CD8-positive, alpha-beta memory T cell (primary cell): ENCODE measurements around the gene CALU. TPM values are rescaled to one million over a fixed set of nuclear protein-coding genes. Genes with fewer than 3 reads are reported as not detected.

Source experiments
- CTCF ChIA-PET: fragments of 350-600 bp; sonication (Branson Sonifier 250); formaldehyde crosslinking; loops from one replicate; lab custom pipeline; 2021; ENCODE audit warnings: antibody characterized with exemption; lab: Charles Lee
- POLR2A ChIA-PET: fragments of 350-600 bp; sonication (Branson Sonifier 250); formaldehyde crosslinking; loops from one replicate; lab custom pipeline; 2021; ENCODE audit warnings: antibody characterized with exemption; lab: Charles Lee
- DNase-seq, 5 donors: peaks; one replicate each; pipeline versions ENCODE4 v3.0.0 to v3.0.0-alpha.2; 2020 to 2022; ENCODE audit warnings: mixed read lengths in 1 of 5
- H3K27ac ChIP-seq: one replicate; pipeline ENCODE4 v1.7.0; 2013; ENCODE audit warnings: low read depth, mild to moderate bottlenecking, low read length, moderate library complexity
- H3K27me3 ChIP-seq: 2 replicates; pipeline ENCODE4 v1.7.0; 2013; ENCODE audit warnings: low read length, mild to moderate bottlenecking; ENCODE audit not compliant: insufficient read depth, poor library complexity, severe bottlenecking
- H3K36me3 ChIP-seq: 2 replicates; pipeline ENCODE4 v1.7.0; 2013; ENCODE audit warnings: mild to moderate bottlenecking, low read length, moderate library complexity; ENCODE audit not compliant: insufficient read depth
- H3K4me1 ChIP-seq: 2 replicates; pipeline ENCODE4 v1.7.0; 2013; ENCODE audit warnings: mild to moderate bottlenecking, low read length, moderate library complexity; ENCODE audit not compliant: insufficient read depth
- H3K4me3 ChIP-seq: 2 replicates; pipeline ENCODE4 v1.7.0; 2013; ENCODE audit warnings: mild to moderate bottlenecking, low read length
- H3K9me3 ChIP-seq: 2 replicates; pipeline ENCODE4 v1.7.0; 2013; ENCODE audit warnings: mild to moderate bottlenecking, low read length
- H3K27ac Mint-ChIP-seq, 8 donors: one replicate each; pipeline ENCODE4 v1.8.0; 2020 to 2021; ENCODE audit warnings: mixed read lengths in 8 of 8, mild to moderate bottlenecking in 6 of 8, inconsistent platforms in 3 of 8, moderate library complexity in 3 of 8
- H3K27me3 Mint-ChIP-seq, 2 donors: one replicate each; pipeline ENCODE4 v1.8.0; 2020 to 2021; ENCODE audit warnings: mixed read lengths in 2 of 2, mild to moderate bottlenecking in 1 of 2, moderate library complexity in 1 of 2
- H3K36me3 Mint-ChIP-seq, 3 donors: one replicate each; pipeline ENCODE4 v1.8.0; 2020 to 2021; ENCODE audit warnings: mixed read lengths in 3 of 3, inconsistent platforms in 1 of 3, mild to moderate bottlenecking in 1 of 3
- H3K4me1 Mint-ChIP-seq, 3 donors: one replicate each; pipeline ENCODE4 v1.8.0; 2020 to 2021; ENCODE audit warnings: mixed read lengths in 3 of 3, inconsistent platforms in 1 of 3, mild to moderate bottlenecking in 1 of 3
- H3K4me3 Mint-ChIP-seq, 7 donors: one replicate each; pipeline ENCODE4 v1.8.0; 2020 to 2021; ENCODE audit warnings: mixed read lengths in 7 of 7, mild to moderate bottlenecking in 6 of 7, moderate library complexity in 4 of 7, inconsistent platforms in 2 of 7
- H3K9me3 Mint-ChIP-seq, 5 donors: one replicate each; pipeline ENCODE4 v1.8.0; 2020 to 2022; ENCODE audit warnings: mixed read lengths in 5 of 5, mild to moderate bottlenecking in 3 of 5, moderate library complexity in 2 of 5, inconsistent platforms in 1 of 5
- polyA plus RNA-seq: library from polyadenylated mRNA; unstranded; fragments of 300-500 nt; fragmentation: Illumina TruSeq; gene quantifications from one replicate; pipeline ENCODE4 v1.2.3, GENCODE V29; 2021
- total RNA-seq, 2 experiments: library from RNA; stranded (reverse); gene quantifications; one replicate each; pipeline ENCODE4 v1.2.3, GENCODE V29; 2021

Gene CALU
- total and polyA plus RNA-seq, 3 experiments from 2014 or later: 28.8 to 52.0 (median 51.4) TPM

GRCh38 chr7:128713794-128714193 lies 25.4 kb upstream of the CALU start:
- no peak overlapping the region for H3K4me3 Mint-ChIP-seq
- Histone ChIP-seq H3K27me3 (peaks cover 8% of the 10 kb centered on the region), H3K4me3 (no peak overlapping the region), H3K36me3 (no peaks in the 10 kb centered on the region), H3K27ac (no peak overlapping the region), H3K9me3 (no peaks in the 10 kb centered on the region), H3K4me1 (no peaks in the 10 kb centered on the region)
- H3K27ac Mint-ChIP-seq: no peak overlapping the region
- no peaks in the 10 kb centered on the region for H3K4me1 Mint-ChIP-seq
- no peak for DNase-seq
- CTCF ChIA-PET: no interaction called here
- H3K9me3 Mint-ChIP-seq: no peaks in the 10 kb centered on the region
- peaks cover 0 to 12% (median 0%) of the 10 kb centered on the region in 3 donors for H3K36me3 Mint-ChIP-seq
- H3K27me3 Mint-ChIP-seq: peaks cover 12 to 37% of the 10 kb centered on the region in 2 donors
- POLR2A ChIA-PET: no interaction called here

- DNase-seq: no peak
- Histone ChIP-seq H3K36me3 (no peaks in the 10 kb centered on the region), H3K27ac (no peak overlapping the region), H3K4me3 (no peak overlapping the region), H3K4me1 (no peaks in the 10 kb centered on the region), H3K9me3 (no peaks in the 10 kb centered on the region), H3K27me3 (peaks cover 8% of the 10 kb centered on the region)
- H3K36me3 Mint-ChIP-seq: peaks cover 0 to 12% (median 0%) of the 10 kb centered on the region in 3 donors
- H3K27ac Mint-ChIP-seq: no peak overlapping the region
- H3K9me3 Mint-ChIP-seq: no peaks in the 10 kb centered on the region
- CTCF ChIA-PET: no interaction called here
- peaks cover 12 to 36% of the 10 kb centered on the region in 2 donors for H3K27me3 Mint-ChIP-seq
- POLR2A ChIA-PET: no interaction called here
- no peak overlapping the region for H3K4me3 Mint-ChIP-seq
- H3K4me1 Mint-ChIP-seq: no peaks in the 10 kb centered on the region
These were observed 24.3 kb upstream of the CALU start for GRCh38 chr7:128714701-128715495.

GRCh38 chr7:128718967-128719642 lies 20.1 kb upstream of the CALU start:
- ChIA-PET POLR2A (no interaction called here), CTCF (no interaction called here)
- Histone ChIP-seq H3K27ac (no peak overlapping the region), H3K36me3 (no peaks in the 10 kb centered on the region), H3K4me3 (no peak overlapping the region), H3K4me1 (no peaks in the 10 kb centered on the region), H3K27me3 (peaks cover 8% of the 10 kb centered on the region), H3K9me3 (no peaks in the 10 kb centered on the region)
- no peak overlapping the region for H3K4me3 Mint-ChIP-seq
- peaks cover 7 to 24% of the 10 kb centered on the region in 2 donors for H3K27me3 Mint-ChIP-seq
- DNase-seq: no peak
- no peaks in the 10 kb centered on the region for H3K4me1 Mint-ChIP-seq
- H3K27ac Mint-ChIP-seq: no peak overlapping the region
- H3K9me3 Mint-ChIP-seq: no peaks in the 10 kb centered on the region
- peaks cover 0 to 4% (median 0%) of the 10 kb centered on the region in 3 donors for H3K36me3 Mint-ChIP-seq

GRCh38 chr7:128721376-128721775 lies 17.8 kb upstream of the CALU start:
- H3K4me1 Mint-ChIP-seq: no peaks in the 10 kb centered on the region
- ChIA-PET POLR2A (interaction anchor here (0.6 kb wide), 1 partner anchor 17 kb away, joined by 3 read pairs; no protein-coding TSS in a partner anchor), CTCF (no interaction called here)

GRCh38 chr7:128724743-128725142 lies 14.4 kb upstream of the CALU start:
- Histone ChIP-seq H3K27me3 (peaks cover 5% of the 10 kb centered on the region), H3K36me3 (no peaks in the 10 kb centered on the region), H3K27ac (no peak overlapping the region), H3K9me3 (no peaks in the 10 kb centered on the region), H3K4me1 (no peaks in the 10 kb centered on the region), H3K4me3 (no peak overlapping the region)
- DNase-seq: no peak
- Mint-ChIP-seq H3K36me3 (no peaks in the 10 kb centered on the region), H3K9me3 (no peaks in the 10 kb centered on the region), H3K4me3 (no peak overlapping the region), H3K4me1 (no peaks in the 10 kb centered on the region), H3K27ac (no peak overlapping the region), H3K27me3 (peaks cover 7 to 34% of the 10 kb centered on the region in 2 donors)
- ChIA-PET POLR2A (no interaction called here), CTCF (interaction anchor here (1.0 kb wide), 1 partner anchor 32 kb away, joined by 3 read pairs; no protein-coding TSS in a partner anchor)

More at GRCh38 chr7:128721376-128721775, 17.8 kb upstream of the CALU start:
- Histone ChIP-seq H3K9me3 (no peaks in the 10 kb centered on the region), H3K27me3 (no peaks in the 10 kb centered on the region), H3K4me1 (no peaks in the 10 kb centered on the region), H3K36me3 (no peaks in the 10 kb centered on the region), H3K27ac (no peak overlapping the region), H3K4me3 (no peak overlapping the region)
- Mint-ChIP-seq H3K9me3 (no peaks in the 10 kb centered on the region), H3K36me3 (peaks cover 0 to 4% (median 0%) of the 10 kb centered on the region in 3 donors), H3K27ac (no peak overlapping the region), H3K4me3 (no peak overlapping the region), H3K27me3 (peaks cover 3 to 28% of the 10 kb centered on the region in 2 donors)
- no peak for DNase-seq

GRCh38 chr7:128725531-128725930 lies 13.6 kb upstream of the CALU start:
- Histone ChIP-seq H3K27ac (no peak overlapping the region), H3K36me3 (no peaks in the 10 kb centered on the region), H3K27me3 (peaks cover 5% of the 10 kb centered on the region), H3K4me3 (no peak overlapping the region), H3K4me1 (no peaks in the 10 kb centered on the region), H3K9me3 (no peaks in the 10 kb centered on the region)
- H3K4me3 Mint-ChIP-seq: no peak overlapping the region
- peak overlapping the region in 2 of 8 donors; percentile 32 to 54 for H3K27ac Mint-ChIP-seq
- POLR2A ChIA-PET: no interaction called here
- peaks cover 7 to 37% of the 10 kb centered on the region in 2 donors for H3K27me3 Mint-ChIP-seq
- CTCF ChIA-PET: interaction anchor here (1.0 to 1.1 kb wide), 2 partner anchors 12 to 32 kb away, joined by 3 to 5 read pairs; no protein-coding TSS in a partner anchor
- H3K4me1 Mint-ChIP-seq: no peaks in the 10 kb centered on the region
- no peaks in the 10 kb centered on the region for H3K36me3 Mint-ChIP-seq
- no peak for DNase-seq
- no peaks in the 10 kb centered on the region for H3K9me3 Mint-ChIP-seq

GRCh38 chr7:128726059-128726736 lies 13.0 kb upstream of the CALU start:
- POLR2A ChIA-PET: no interaction called here
- no peaks in the 10 kb centered on the region for H3K36me3 ChIP-seq
- H3K9me3 ChIP-seq: no peaks in the 10 kb centered on the region
- H3K27me3 Mint-ChIP-seq: peaks cover 7 to 41% of the 10 kb centered on the region in 2 donors
- no peaks in the 10 kb centered on the region for H3K4me1 ChIP-seq
- H3K4me3 ChIP-seq: no peak overlapping the region
- H3K27ac ChIP-seq: no peak overlapping the region
- H3K27ac Mint-ChIP-seq: peak overlapping the region in 1 of 8 donors; percentile 32
- H3K9me3 Mint-ChIP-seq: no peaks in the 10 kb centered on the region
- peaks cover 5% of the 10 kb centered on the region for H3K27me3 ChIP-seq
- no peaks in the 10 kb centered on the region for H3K4me1 Mint-ChIP-seq
- H3K36me3 Mint-ChIP-seq: no peaks in the 10 kb centered on the region
- DNase-seq: no peak
- H3K4me3 Mint-ChIP-seq: no peak overlapping the region
- CTCF ChIA-PET: interaction anchor here (1.1 kb wide), 1 partner anchor 11 kb away, joined by 5 read pairs; no protein-coding TSS in a partner anchor
